SK-N-SH treated with all-trans-retinoic acid at 6 μM for 48 hours (cell line): ENCODE results near the gene MGST1.

Experiments used
- OSR1 ChIP-seq: fragments of 250-450 bp; sonication (Bioruptor Pico); IDR thresholded peaks from 2 replicates; pipeline ENCODE4 v1.8.0; 2022; ENCODE audit warnings: moderate library complexity, mild to moderate bottlenecking, inconsistent platforms
- RARB ChIP-seq: fragments of 250-450 bp; sonication (Bioruptor Pico); IDR thresholded peaks from 2 replicates; pipeline ENCODE4 v1.8.0; 2021; ENCODE audit warnings: mild to moderate bottlenecking, moderate library complexity
- ZFP30 ChIP-seq: fragments of 450-650 bp; formaldehyde crosslinking; IDR thresholded peaks from 2 replicates; pipeline ENCODE4 v1.5.0; 2022; ENCODE audit warnings: mild to moderate bottlenecking, moderate library complexity
- TF ChIP-seq, protein P1 (sequence below): fragments of 250-450 bp; sonication (Bioruptor Pico); IDR thresholded peaks from 2 replicates; pipeline ENCODE4 v1.5.0; 2020; ENCODE audit warnings: mild to moderate bottlenecking, moderate library complexity

GRCh38 chr12:16300736-16301135 is 46.7 kb upstream of the MGST1 start:
- TF ChIP-seq RARB (no peak), OSR1 (CRISPR knock-in tag) (no peak), ZFP30 (CRISPR knock-in tag) (no peak)
- TF ChIP-seq, protein P1, sequence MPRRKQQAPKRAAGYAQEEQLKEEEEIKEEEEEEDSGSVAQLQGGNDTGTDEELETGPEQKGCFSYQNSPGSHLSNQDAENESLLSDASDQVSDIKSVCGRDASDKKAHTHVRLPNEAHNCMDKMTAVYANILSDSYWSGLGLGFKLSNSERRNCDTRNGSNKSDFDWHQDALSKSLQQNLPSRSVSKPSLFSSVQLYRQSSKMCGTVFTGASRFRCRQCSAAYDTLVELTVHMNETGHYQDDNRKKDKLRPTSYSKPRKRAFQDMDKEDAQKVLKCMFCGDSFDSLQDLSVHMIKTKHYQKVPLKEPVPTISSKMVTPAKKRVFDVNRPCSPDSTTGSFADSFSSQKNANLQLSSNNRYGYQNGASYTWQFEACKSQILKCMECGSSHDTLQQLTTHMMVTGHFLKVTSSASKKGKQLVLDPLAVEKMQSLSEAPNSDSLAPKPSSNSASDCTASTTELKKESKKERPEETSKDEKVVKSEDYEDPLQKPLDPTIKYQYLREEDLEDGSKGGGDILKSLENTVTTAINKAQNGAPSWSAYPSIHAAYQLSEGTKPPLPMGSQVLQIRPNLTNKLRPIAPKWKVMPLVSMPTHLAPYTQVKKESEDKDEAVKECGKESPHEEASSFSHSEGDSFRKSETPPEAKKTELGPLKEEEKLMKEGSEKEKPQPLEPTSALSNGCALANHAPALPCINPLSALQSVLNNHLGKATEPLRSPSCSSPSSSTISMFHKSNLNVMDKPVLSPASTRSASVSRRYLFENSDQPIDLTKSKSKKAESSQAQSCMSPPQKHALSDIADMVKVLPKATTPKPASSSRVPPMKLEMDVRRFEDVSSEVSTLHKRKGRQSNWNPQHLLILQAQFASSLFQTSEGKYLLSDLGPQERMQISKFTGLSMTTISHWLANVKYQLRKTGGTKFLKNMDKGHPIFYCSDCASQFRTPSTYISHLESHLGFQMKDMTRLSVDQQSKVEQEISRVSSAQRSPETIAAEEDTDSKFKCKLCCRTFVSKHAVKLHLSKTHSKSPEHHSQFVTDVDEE, result no peak
